ENCODE measurements around the gene PREB. TPM values are rescaled to one million over a fixed set of nuclear protein-coding genes. Genes with fewer than 3 reads are reported as not detected.
A peak's percentile ranks its signal among the peaks of the same experiment; 100 is the strongest.

The PREB gene
- total and polyA plus RNA-seq, 8 donors, result 34.3 to 65.3 (median 39.9) TPM

- H3K36me3 ChIP-seq, result peaks cover 0 to 5% of the 10 kb centered on the region in 2 donors
- no peak for DNase-seq
- peaks cover 16 to 49% of the 10 kb centered on the region in 2 donors for H3K4me1 ChIP-seq
- H3K9me3 ChIP-seq, result no peaks in the 10 kb centered on the region
- H3K27ac ChIP-seq, result peak overlapping the region; percentile 91 to 93
- intact Hi-C loops (cut with DNase I), result loop anchor here in 1 of 2 donors (10.0 kb wide), 2 partner anchors 50 to 120 kb away; partner anchors contain the start of gene TMEM214
- no peaks in the 10 kb centered on the region for H3K27me3 ChIP-seq
- no peak for ATAC-seq
- peak overlapping the region; percentile 44 to 68 for H3K4me3 ChIP-seq
- TF ChIP-seq CTCF (IDR thresholded peaks at IDR 0.05), result no peak
Observed at GRCh38 chr2:27085062-27085672, 49.3 kb downstream of the PREB start.

GRCh38 chr2:27084297-27085061 lies 50.0 kb downstream of the PREB start:
- intact Hi-C loops (cut with DNase I), result loop anchor here in 1 of 2 donors (10.0 kb wide), 2 partner anchors 50 to 120 kb away; partner anchors contain the start of gene TMEM214

GRCh38 chr2:27083410-27084296 lies 50.8 kb downstream of the PREB start:
- no peak for DNase-seq
- Histone ChIP-seq H3K4me1 (peaks cover 16 to 59% of the 10 kb centered on the region in 2 donors), H3K4me3 (no peak overlapping the region), H3K9me3 (no peaks in the 10 kb centered on the region), H3K27me3 (peaks cover 0 to 5% of the 10 kb centered on the region in 2 donors), H3K36me3 (peaks cover 0 to 5% of the 10 kb centered on the region in 2 donors), H3K27ac (no peak overlapping the region)
- no peak for ATAC-seq
- intact Hi-C loops (cut with DNase I), result loop anchor here in 1 of 2 donors (10.0 kb wide), 2 partner anchors 49 to 119 kb away; partner anchors contain the start of gene TMEM214
- TF ChIP-seq CTCF (IDR thresholded peaks at IDR 0.05), result no peak

More at GRCh38 chr2:27084297-27085061, 50.0 kb downstream of the PREB start:
- Histone ChIP-seq H3K27ac (no peak overlapping the region), H3K36me3 (peaks cover 0 to 5% of the 10 kb centered on the region in 2 donors), H3K9me3 (no peaks in the 10 kb centered on the region), H3K4me1 (peaks cover 16 to 53% of the 10 kb centered on the region in 2 donors), H3K27me3 (no peaks in the 10 kb centered on the region), H3K4me3 (no peak overlapping the region)
- no peak for TF ChIP-seq CTCF (IDR thresholded peaks at IDR 0.05)
- ATAC-seq, result no peak
- DNase-seq, result no peak

GRCh38 chr2:27082773-27083409 lies 51.5 kb downstream of the PREB start:
- ATAC-seq (no peak), DNase-seq (no peak)
- H3K36me3 ChIP-seq, result peaks cover 0 to 5% of the 10 kb centered on the region in 2 donors
- no peaks in the 10 kb centered on the region for H3K9me3 ChIP-seq
- no peak overlapping the region for H3K4me3 ChIP-seq
- peaks cover 17 to 67% of the 10 kb centered on the region in 2 donors for H3K4me1 ChIP-seq
- H3K27me3 ChIP-seq, result peaks cover 0 to 13% of the 10 kb centered on the region in 2 donors
- TF ChIP-seq CTCF (IDR thresholded peaks at IDR 0.05), result no peak
- no peak overlapping the region for H3K27ac ChIP-seq
- intact Hi-C loops (cut with DNase I), result loop anchor here in 1 of 2 donors (10.0 kb wide), 2 partner anchors 48 to 118 kb away; partner anchors contain the start of gene TMEM214

Measured in left lung (tissue), 10 donors.